Posterior cingulate gyrus (tissue), 11 donors: ENCODE data around the gene FBXO21.

ENCODE experiments used
- DNase-seq, 10 donors: peaks; one replicate each; pipeline versions ENCODE4 v3.0.0 to v3.0.0-alpha.2; 2020 to 2021; ENCODE audit warnings: mixed read lengths in 3 of 10
- intact Hi-C: fragments of 100-400 bp; cut with DNase I; formaldehyde crosslinking; loops from one replicate; pipeline ENCODE4 v1.15.1; 2023

The FBXO21 gene

DNA sequence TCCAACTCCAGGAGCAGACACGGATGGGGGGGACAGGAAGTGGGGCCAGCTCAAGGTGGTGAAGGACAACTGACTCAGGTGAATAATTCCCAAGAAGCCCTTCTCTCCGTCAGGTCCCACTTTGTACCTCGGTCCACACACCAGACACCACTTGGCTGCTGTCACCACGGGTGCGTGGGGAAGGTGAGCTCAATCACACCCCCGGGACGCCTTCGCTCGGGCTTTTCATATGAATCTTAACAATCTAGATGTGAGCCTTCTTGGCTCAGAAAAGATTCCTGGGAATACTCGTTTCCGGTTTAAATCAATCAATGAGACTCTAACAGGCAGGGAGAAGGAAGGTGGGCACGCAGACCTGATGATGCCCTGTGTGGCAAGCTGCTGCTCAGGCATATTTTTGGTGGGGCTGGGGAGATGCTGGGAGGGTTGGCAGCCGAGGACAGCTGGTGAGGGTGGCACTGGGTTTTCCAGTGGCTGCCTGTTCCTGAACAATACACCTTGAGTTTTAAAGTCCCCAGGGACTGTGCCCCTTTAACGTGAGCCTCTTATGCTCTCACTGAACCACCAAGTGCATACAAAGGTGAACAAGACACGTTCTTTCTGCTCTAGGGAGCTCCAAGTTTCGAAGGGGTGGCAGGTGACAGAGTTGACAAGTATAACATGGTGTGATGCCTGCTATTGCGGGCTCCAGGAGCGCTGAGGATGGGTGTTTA is 96.2 kb downstream of the FBXO21 start:
- DNase-seq, result peak in 2 of 10 donors; percentile 49 to 64
- intact Hi-C loops, result no loop called here

DNA sequence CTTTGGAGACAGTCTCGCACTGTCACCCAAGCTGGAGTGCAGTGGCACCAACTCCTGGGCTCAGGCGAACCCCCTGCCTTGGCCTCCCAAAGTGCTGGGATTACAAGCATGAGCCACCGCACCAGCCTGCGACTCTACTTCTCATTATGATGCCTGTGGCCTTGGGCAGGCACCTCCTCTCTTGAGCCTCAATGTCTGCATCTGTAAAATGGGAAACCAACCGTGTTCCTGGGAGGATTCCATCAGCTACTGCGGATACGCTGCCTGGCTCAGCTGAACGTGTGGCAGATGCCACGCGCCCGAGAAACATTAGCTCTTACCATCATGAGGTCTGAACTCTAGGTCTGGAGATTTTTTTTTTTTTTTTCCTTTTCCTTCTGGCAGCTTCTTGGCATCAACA is 96.8 kb downstream of the FBXO21 start:
- peak in 1 of 10 donors; percentile 56 for DNase-seq
- intact Hi-C loops, result no loop called here

DNA sequence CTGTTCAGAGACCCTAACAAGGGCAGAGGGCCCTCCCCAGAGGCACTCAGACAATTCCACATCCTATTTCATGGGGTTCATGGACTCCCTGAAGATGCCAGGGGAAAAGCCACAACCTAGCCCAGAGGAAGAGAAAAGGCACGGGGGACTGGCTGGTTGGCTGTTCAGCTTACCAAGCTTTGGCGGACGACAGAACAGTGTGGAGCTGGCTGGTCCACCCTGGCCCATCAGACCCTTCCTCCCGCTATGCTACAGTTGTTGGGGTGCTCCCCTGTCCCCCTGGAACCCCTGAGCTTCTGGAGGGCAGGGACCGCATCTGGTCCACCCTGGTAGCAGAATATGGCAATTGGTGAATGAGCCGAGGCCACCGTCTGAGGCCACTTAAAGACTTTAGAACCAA is 97.4 kb downstream of the FBXO21 start:
- intact Hi-C loops, result no loop called here
- DNase-seq, result peak in 2 of 10 donors; percentile 44

DNA sequence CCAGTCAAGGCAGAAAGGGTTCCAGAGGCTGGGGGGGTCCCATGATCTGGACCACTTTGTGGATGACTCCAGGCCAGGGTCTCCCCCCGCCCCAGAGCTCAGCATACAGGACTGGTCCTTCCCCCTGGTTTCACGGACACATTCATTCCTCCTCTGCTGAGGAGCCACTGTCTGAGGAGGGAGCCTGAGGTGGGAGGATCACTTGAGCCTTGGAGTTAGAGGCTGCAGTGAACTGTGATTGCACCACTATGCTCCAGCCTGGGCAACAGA is 97.8 kb downstream of the FBXO21 start:
- intact Hi-C loops, result no loop called here
- no peak for DNase-seq
